Measurements from ENCODE around the gene C14orf93. TPM values are rescaled to one million over a fixed set of nuclear protein-coding genes. Genes with fewer than 3 reads are reported as not detected.
A peak's percentile ranks its signal among the peaks of the same experiment; 100 is the strongest.

The C14orf93 gene
- total and polyA plus RNA-seq, 9 of the 15 experiments (the other 6 are each of a cell fraction or from before 2014, with no cell fraction given), result 2.2 to 22.4 (median 16.1) TPM

GRCh38 chr14:22987291-22987690 lies 22.7 kb downstream of the C14orf93 start:
- H3K79me2 ChIP-seq (ENCODE audit: control insufficient read depth, insufficient read depth, low read length), result no peaks in the 10 kb centered on the region
- H2AFZ ChIP-seq (ENCODE audit: low read depth, low read length), result no peak overlapping the region
- no peak overlapping the region for H3K9ac ChIP-seq (ENCODE audit: insufficient read depth in 1 of 2, low read depth in 2 of 2, low read length in 2 of 2)
- H4K20me1 ChIP-seq (replicated peaks; ENCODE audit: control insufficient read depth, insufficient read depth, low read length), result no peaks in the 10 kb centered on the region
- H3K4me2 ChIP-seq (ENCODE audit: insufficient read depth, low read length), result no peak overlapping the region
- DNase-seq (ENCODE audit: extremely low read depth in 1 of 4, low spot score in 3 of 4) (no peak), ATAC-seq (no peak), FAIRE-seq (no peak)
- H3K4me3 ChIP-seq, result no peak overlapping the region
- TF ChIP-seq ATF6 (CRISPR knock-in tag; IDR thresholded peaks at IDR 0.05) (no peak), CTCF (IDR thresholded peaks at IDR 0.05 in 2 of 3, conservative IDR thresholded peaks at IDR 0.05 in 1 of 3; ENCODE audit: insufficient read depth in 2 of 3, low read depth in 1 of 3, low read length in 3 of 3) (0 out of 6 replicates have a peak, but pooled peaks of 1 of the 3 experiments have one; percentile 0)
- POLR2A ChIA-PET, result interaction anchor here (0.5 to 2.4 kb wide), 8 partner anchors 8 to 84 kb away, joined by 3 to 17 read pairs (median 6); partner anchors contain the start of genes CDH24 and RBM23
- CTCF ChIA-PET (ENCODE audit: low intra/inter-chr PET ratio), result interaction anchor here (0.7 to 5.9 kb wide), 6 partner anchors 12 to 122 kb away, joined by 3 to 141 read pairs (median 6); partner anchors contain the start of gene CDH24
- H3K4me1 ChIP-seq (replicated peaks in 1 of 2; ENCODE audit: control insufficient read depth in 2 of 2, insufficient read depth in 2 of 2, low read length in 2 of 2), result peaks cover 2 to 4% of the 10 kb centered on the region in 2 experiments; a peak in 3 of 5 replicates
- peaks cover 25% of the 10 kb centered on the region; the same call in 2 of the 3 replicates for H3K36me3 ChIP-seq (ENCODE audit: control insufficient read depth, insufficient read depth, low read length)
- in situ Hi-C loops (cut with MboI) (no loop called here), intact Hi-C loops (cut with micrococcal nuclease) (loop anchor here (5.0 kb wide), 1 partner anchor 120 kb away; no protein-coding TSS in a partner anchor)
- no peaks in the 10 kb centered on the region for H3K9me3 ChIP-seq (replicated peaks; ENCODE audit: control insufficient read depth, insufficient read depth, low read depth, low read length)
- no peaks in the 10 kb centered on the region for H3K9me1 ChIP-seq (ENCODE audit: control insufficient read depth, insufficient read depth, low read length)
- no TSS peak for BruUV-seq (replicated peaks)
- H3K27ac ChIP-seq (ENCODE audit: extremely low read depth, low read depth, low read length), result no peak overlapping the region
- WGBS (ENCODE audit: insufficient coverage, low coverage, missing lambda C conversion rate), result 68% methylated on average over 8 of the region's 8 CpGs
- no peaks in the 10 kb centered on the region for H3K27me3 ChIP-seq (ENCODE audit: control insufficient read depth in 2 of 2, insufficient read depth in 2 of 2, low read length in 2 of 2)
